ENCODE measurements around the gene DIO2. TPM values are rescaled to one million over a fixed set of nuclear protein-coding genes. Genes with fewer than 3 reads are reported as not detected.

DIO2 gene
- total RNA-seq, 1 donor from 2014 or later: 17.8 TPM

DNA sequence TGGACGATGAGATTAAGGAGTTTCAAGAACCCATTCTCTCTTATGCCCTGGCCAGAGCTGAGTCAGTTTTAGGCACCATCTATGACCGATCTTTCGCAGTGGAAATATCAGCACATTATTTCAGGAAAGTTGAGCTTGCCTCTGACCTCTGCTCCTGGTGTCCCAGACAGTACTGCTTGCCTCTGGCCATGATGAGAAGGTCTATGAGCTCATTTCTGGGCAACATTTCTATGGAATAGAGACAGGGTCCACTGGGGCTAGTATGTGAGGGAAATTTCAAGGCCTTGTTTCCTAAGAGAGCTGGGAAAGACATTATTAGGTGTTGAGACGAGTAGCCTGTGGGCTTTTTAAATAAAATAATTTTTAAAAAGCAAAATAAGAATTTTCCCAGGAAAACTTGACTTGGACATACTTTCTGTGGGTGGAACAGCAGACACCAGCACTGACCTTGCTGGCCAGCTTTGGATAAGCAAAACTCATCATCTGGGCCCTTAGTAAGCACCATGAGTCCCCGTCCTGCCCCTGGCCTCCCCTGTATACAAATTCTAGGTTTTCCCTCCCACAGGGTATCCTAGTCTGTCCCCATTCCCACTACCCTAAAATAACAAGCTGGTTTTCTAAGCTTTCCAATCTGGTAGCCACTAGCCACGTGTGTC, 43.4 kb downstream of the DIO2 start:
- no peak for DNase-seq (ENCODE audit: low spot score in 2 of 2)
- Histone ChIP-seq H3K27ac (no peak overlapping the region), H3K4me1 (no peaks in the 10 kb centered on the region), H3K4me3 (no peak overlapping the region), H3K9me3 (no peaks in the 10 kb centered on the region), H3K36me3 (no peaks in the 10 kb centered on the region), H3K27me3 (no peaks in the 10 kb centered on the region)
- TF ChIP-seq, protein P1, sequence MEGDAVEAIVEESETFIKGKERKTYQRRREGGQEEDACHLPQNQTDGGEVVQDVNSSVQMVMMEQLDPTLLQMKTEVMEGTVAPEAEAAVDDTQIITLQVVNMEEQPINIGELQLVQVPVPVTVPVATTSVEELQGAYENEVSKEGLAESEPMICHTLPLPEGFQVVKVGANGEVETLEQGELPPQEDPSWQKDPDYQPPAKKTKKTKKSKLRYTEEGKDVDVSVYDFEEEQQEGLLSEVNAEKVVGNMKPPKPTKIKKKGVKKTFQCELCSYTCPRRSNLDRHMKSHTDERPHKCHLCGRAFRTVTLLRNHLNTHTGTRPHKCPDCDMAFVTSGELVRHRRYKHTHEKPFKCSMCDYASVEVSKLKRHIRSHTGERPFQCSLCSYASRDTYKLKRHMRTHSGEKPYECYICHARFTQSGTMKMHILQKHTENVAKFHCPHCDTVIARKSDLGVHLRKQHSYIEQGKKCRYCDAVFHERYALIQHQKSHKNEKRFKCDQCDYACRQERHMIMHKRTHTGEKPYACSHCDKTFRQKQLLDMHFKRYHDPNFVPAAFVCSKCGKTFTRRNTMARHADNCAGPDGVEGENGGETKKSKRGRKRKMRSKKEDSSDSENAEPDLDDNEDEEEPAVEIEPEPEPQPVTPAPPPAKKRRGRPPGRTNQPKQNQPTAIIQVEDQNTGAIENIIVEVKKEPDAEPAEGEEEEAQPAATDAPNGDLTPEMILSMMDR (IDR thresholded peaks at IDR 0.05): no peak
- intact Hi-C loops (cut with DNase I): no loop called here

DNA sequence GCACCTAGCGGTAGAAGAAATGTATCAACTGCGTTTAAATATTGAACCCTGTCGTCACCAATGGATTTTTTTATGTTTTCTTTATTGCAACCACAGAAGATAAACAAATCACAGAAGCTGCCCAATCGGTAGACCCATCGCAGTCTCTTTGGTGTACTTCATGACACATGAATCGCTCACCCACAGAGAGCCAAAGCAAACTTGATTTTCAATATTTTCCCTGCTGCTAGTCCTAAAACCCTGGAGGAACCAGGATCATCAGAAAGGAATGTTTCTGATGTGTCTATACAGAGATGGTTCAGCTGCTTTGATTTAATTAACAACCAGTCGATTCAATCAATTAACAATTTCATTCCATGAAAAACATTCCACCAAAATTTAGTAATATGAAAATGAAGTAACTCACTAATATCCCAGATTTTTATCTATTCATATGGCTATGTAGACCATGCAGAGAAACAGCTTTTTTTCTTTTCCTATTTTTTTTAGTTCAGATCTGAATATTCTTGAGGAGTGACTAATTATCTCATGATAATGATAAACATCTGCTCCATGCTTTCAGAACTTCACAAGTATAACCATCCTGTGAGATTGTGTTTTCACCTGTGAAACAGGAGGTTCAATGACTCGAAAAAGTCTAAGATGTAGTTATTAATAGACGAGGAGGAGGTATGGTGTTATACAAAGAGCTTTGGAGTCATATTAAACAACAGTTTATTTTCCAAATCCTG, 46.1 kb downstream of the DIO2 start:
- Histone ChIP-seq H3K4me1 (no peaks in the 10 kb centered on the region), H3K27me3 (no peaks in the 10 kb centered on the region), H3K9me3 (no peaks in the 10 kb centered on the region), H3K36me3 (no peaks in the 10 kb centered on the region), H3K4me3 (no peak overlapping the region), H3K27ac (no peak overlapping the region)
- intact Hi-C loops (cut with DNase I): no loop called here
- no peak for DNase-seq (ENCODE audit: low spot score in 2 of 2)
- TF ChIP-seq, protein P1 (IDR thresholded peaks at IDR 0.05): no peak

DNA sequence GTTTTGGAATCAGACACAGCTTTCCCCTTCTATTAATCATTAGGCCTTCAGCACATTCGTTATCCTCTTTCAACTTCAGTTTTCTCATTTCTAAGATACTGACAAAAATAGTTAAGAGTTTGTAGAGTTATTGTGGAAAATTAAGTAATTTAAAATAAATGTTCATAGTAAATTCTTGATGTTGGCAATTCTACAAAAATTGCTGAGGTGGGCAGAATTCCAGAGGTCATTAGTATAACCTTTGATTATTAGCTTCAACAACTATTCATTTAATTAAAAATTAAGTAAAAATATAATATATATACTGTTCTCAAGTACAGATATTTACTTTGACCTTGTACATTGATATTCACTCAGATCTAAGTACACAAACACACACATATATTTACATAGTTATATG, 58.5 kb downstream of the DIO2 start:
- DNase-seq (ENCODE audit: low spot score in 2 of 2): no peak
- H3K27ac ChIP-seq: no peak overlapping the region
- no peaks in the 10 kb centered on the region for H3K27me3 ChIP-seq
- H3K9me3 ChIP-seq: no peaks in the 10 kb centered on the region
- intact Hi-C loops (cut with DNase I): no loop called here
- no peak overlapping the region for H3K4me3 ChIP-seq
- TF ChIP-seq, protein P1 (IDR thresholded peaks at IDR 0.05): no peak
- no peaks in the 10 kb centered on the region for H3K4me1 ChIP-seq
- no peaks in the 10 kb centered on the region for H3K36me3 ChIP-seq

DNA sequence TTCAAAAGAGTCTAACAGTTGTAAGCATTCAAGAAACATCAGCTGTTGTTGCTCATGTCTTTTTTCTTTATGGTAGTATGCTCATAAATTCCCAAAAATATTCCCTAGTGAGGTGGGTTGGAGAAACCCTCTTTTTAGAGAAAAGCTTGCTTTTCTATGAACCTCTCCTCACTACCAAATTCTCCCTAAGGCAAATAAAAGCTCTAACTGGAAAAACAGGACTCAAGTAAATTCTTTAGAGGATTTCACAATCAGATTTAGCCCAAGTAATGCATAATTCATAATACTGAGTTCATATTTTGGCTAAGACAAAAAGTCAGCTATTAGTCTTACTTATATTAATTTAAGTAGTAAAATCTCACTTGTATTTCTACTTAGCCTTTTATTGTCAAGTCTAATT, 59.1 kb downstream of the DIO2 start:
- no peaks in the 10 kb centered on the region for H3K36me3 ChIP-seq
- intact Hi-C loops (cut with DNase I): no loop called here
- H3K4me3 ChIP-seq: no peak overlapping the region
- no peak overlapping the region for H3K27ac ChIP-seq
- TF ChIP-seq, protein P1 (IDR thresholded peaks at IDR 0.05): no peak
- H3K27me3 ChIP-seq: no peaks in the 10 kb centered on the region
- no peaks in the 10 kb centered on the region for H3K4me1 ChIP-seq
- no peaks in the 10 kb centered on the region for H3K9me3 ChIP-seq
- no peak for DNase-seq (ENCODE audit: low spot score in 2 of 2)

DNA sequence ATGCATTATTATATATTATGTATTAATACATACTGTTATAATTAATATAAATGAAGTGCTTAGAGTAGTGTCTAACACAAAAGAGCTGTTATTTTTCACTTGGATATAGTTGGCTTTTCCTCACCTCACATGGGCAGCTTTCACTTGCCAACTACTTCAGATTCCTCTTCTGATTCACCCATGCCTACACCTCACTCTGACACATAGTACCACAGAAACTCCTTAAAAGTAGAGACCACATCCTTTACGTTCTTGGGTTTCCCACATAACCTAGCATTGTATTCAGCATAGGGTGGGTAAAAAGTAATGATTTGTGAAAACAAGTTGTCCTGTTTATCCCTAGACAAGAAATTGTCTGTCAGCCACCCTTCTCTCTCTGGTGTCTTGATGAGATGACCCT, 61.0 kb downstream of the DIO2 start:
- H3K27ac ChIP-seq: no peak overlapping the region
- TF ChIP-seq, protein P1 (IDR thresholded peaks at IDR 0.05): no peak
- no peak overlapping the region for H3K4me3 ChIP-seq
- H3K9me3 ChIP-seq: no peaks in the 10 kb centered on the region
- no peaks in the 10 kb centered on the region for H3K36me3 ChIP-seq
- no peaks in the 10 kb centered on the region for H3K27me3 ChIP-seq
- no peaks in the 10 kb centered on the region for H3K4me1 ChIP-seq
- intact Hi-C loops (cut with DNase I): no loop called here
- DNase-seq (ENCODE audit: low spot score in 2 of 2): no peak

All from ascending aorta (tissue), 2 donors.